Endothelial cell of umbilical vein (primary cell): ENCODE results near the gene VPS41.

Source experiments
- EZH2 ChIP-seq: IDR thresholded peaks from 2 replicates; pipeline ENCODE4 v1.6.1; 2012; ENCODE audit warnings: borderline replicate concordance, low read depth, mild to moderate bottlenecking, moderate library complexity, low read length, inconsistent platforms; ENCODE audit not compliant: severe bottlenecking
- TF ChIP-seq, protein P1 (sequence below), 2 donors: IDR thresholded peaks; 1 replicate in 1 of 2; 2 replicates in 1 of 2; pipeline ENCODE4 v1.5.1; 2011; ENCODE audit warnings: low read length in 2 of 2, mild to moderate bottlenecking in 2 of 2, moderate library complexity in 2 of 2, control low read depth in 1 of 2, inconsistent platforms in 1 of 2, low read depth in 1 of 2; ENCODE audit not compliant: insufficient read depth in 1 of 2; ENCODE audit errors: extremely low read depth in 1 of 2

DNA sequence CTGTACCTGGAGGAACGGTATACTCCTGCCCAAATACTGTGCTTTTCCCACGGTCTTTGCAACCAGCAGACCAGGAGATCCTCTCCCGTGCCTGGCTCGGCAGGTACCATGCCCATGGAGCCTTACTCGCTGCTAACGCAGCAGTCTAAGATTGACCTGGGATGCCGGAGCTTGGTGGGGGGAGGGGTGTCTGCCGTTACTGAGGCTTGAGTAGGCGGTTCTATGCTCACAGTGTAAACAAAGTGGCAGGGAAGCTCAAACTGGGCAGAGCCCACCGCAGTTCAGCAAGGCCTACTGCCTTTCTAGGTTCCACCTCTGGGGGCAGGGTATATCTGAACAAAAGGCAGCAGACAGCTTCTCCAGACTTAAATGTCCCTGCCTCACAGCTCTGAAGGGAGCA, 22.7 kb downstream of the VPS41 start:
- TF ChIP-seq, protein P1, sequence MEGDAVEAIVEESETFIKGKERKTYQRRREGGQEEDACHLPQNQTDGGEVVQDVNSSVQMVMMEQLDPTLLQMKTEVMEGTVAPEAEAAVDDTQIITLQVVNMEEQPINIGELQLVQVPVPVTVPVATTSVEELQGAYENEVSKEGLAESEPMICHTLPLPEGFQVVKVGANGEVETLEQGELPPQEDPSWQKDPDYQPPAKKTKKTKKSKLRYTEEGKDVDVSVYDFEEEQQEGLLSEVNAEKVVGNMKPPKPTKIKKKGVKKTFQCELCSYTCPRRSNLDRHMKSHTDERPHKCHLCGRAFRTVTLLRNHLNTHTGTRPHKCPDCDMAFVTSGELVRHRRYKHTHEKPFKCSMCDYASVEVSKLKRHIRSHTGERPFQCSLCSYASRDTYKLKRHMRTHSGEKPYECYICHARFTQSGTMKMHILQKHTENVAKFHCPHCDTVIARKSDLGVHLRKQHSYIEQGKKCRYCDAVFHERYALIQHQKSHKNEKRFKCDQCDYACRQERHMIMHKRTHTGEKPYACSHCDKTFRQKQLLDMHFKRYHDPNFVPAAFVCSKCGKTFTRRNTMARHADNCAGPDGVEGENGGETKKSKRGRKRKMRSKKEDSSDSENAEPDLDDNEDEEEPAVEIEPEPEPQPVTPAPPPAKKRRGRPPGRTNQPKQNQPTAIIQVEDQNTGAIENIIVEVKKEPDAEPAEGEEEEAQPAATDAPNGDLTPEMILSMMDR (IDR thresholded peaks at IDR 0.05; ENCODE audit: extremely low read depth in 1 of 2, insufficient read depth in 1 of 2, low read depth in 1 of 2, low read length in 2 of 2): no peak
- no peak for TF ChIP-seq EZH2
